IMR-90 (cell line): ENCODE data around the gene TWIST2.

Experiments
- POLR2A ChIP-seq: IDR thresholded peaks from 2 replicates; pipeline ENCODE4 v1.6.1; 2012; ENCODE audit warnings: mild to moderate bottlenecking, low read depth, low read length
- RFX5 ChIP-seq: IDR thresholded peaks from 2 replicates; pipeline ENCODE4 v1.8.0; 2012; ENCODE audit warnings: low read depth, mild to moderate bottlenecking, low read length, moderate library complexity

DNA sequence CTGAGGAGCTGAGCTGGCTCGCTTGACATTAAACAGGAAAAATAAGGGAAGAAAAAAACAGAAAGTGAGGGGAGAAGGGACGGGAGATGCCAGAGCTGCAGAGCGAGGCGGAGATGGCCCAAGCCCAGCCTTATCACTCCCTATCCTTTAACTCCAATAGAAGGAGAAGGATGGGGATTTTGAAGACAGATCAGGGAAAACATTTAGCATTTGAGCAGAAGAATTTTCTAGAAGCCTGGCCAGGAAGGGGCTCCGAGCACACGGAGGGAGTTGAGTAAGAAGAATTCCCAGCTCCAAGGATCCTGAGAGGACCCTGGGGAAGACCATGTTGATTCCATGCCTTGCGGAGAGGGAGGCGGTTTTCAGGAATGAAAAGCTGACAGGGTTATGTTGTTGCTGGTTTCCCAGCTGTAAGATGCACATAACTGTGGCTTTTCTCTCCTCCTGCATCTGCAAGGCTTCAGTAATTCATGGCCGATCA, 35.6 kb downstream of the TWIST2 start:
- TF ChIP-seq POLR2A (no peak), RFX5 (no peak)
